Liver (tissue), 9 donors: ENCODE measurements around the gene CST7. TPM values are rescaled to one million over a fixed set of nuclear protein-coding genes. Genes with fewer than 3 reads are reported as not detected.

Experiments used
- DNase-seq: peaks from one replicate; pipeline ENCODE4 v3.0.0-alpha.2; 2017; ENCODE audit warnings: low spot score
- H3K27ac ChIP-seq, 2 donors: one replicate each; pipeline ENCODE4 v1.7.0; 2013; ENCODE audit warnings: inconsistent platforms in 2 of 2, low read length in 2 of 2, control low read depth in 1 of 2, low read depth in 1 of 2, mild to moderate bottlenecking in 1 of 2
- H3K27me3 ChIP-seq, 4 donors: one replicate each; pipeline versions ENCODE4 v1.6.1 to v1.7.0; 2013; ENCODE audit warnings: low read length in 3 of 4, inconsistent platforms in 1 of 4, mild to moderate bottlenecking in 1 of 4, moderate library complexity in 1 of 4; ENCODE audit not compliant: control insufficient read depth in 4 of 4, insufficient read depth in 4 of 4
- H3K36me3 ChIP-seq, 4 donors: one replicate each; pipeline versions ENCODE4 v1.6.1 to v1.7.0; 2013; ENCODE audit warnings: low read length in 3 of 4, mild to moderate bottlenecking in 3 of 4, low read depth in 1 of 4, moderate library complexity in 1 of 4; ENCODE audit not compliant: control insufficient read depth in 4 of 4, insufficient read depth in 3 of 4
- H3K4me1 ChIP-seq, 4 donors: one replicate each; pipeline versions ENCODE4 v1.6.1 to v1.7.0; 2013; ENCODE audit warnings: low read length in 3 of 4, mild to moderate bottlenecking in 3 of 4, moderate library complexity in 1 of 4; ENCODE audit not compliant: control insufficient read depth in 4 of 4, insufficient read depth in 4 of 4
- H3K4me3 ChIP-seq, 3 donors: one replicate each; pipeline versions ENCODE4 v1.6.1 to v1.7.0; 2013; ENCODE audit warnings: low read length in 3 of 3, control low read depth in 1 of 3, low read depth in 1 of 3, mild to moderate bottlenecking in 1 of 3
- H3K9ac ChIP-seq, 2 donors: one replicate each; pipeline ENCODE4 v1.7.0; 2013; ENCODE audit warnings: low read length in 2 of 2, mild to moderate bottlenecking in 2 of 2, moderate library complexity in 2 of 2, control low read depth in 1 of 2, low read depth in 1 of 2
- H3K9me3 ChIP-seq, 4 donors: one replicate each; pipeline versions ENCODE4 v1.6.1 to v1.7.0; 2013; ENCODE audit warnings: low read length in 3 of 4; ENCODE audit not compliant: control insufficient read depth in 4 of 4
- CTCF ChIP-seq: fragments of 150-350 bp; IDR thresholded peaks from 2 replicates; pipeline ENCODE4 v1.5.1; 2017; ENCODE audit warnings: improper control_type of control experiment, low read depth, low read length; ENCODE audit not compliant: missing input control
- EGR1 ChIP-seq, 2 donors: IDR thresholded peaks; 2 replicates each; pipeline ENCODE4 v1.6.1; 2016 to 2018; ENCODE audit warnings: antibody characterized with exemption in 2 of 2, low read depth in 2 of 2
- FOXA1 ChIP-seq: IDR thresholded peaks from 2 replicates; pipeline ENCODE4 v1.6.1; 2016; ENCODE audit warnings: antibody characterized with exemption
- GABPA ChIP-seq, 2 donors: IDR thresholded peaks in 1 of 2; conservative IDR thresholded peaks in 1 of 2; 2 replicates each; pipeline ENCODE4 v1.6.1; 2016; ENCODE audit warnings: antibody characterized with exemption in 2 of 2, mild to moderate bottlenecking in 1 of 2, moderate library complexity in 1 of 2
- HNF4A ChIP-seq, 2 donors: conservative IDR thresholded peaks; 2 replicates each; pipeline ENCODE4 v1.6.1; 2016; ENCODE audit warnings: antibody characterized with exemption in 2 of 2, mild to moderate bottlenecking in 2 of 2
- HNF4G ChIP-seq: IDR thresholded peaks from 2 replicates; pipeline ENCODE4 v1.6.1; 2016; ENCODE audit warnings: antibody characterized with exemption
- JUND ChIP-seq, 2 donors: IDR thresholded peaks; 2 replicates each; pipeline ENCODE4 v1.6.1; 2016; ENCODE audit warnings: antibody characterized with exemption in 2 of 2
- NR2F2 ChIP-seq: IDR thresholded peaks from 2 replicates; pipeline ENCODE4 v1.6.1; 2016; ENCODE audit warnings: antibody characterized with exemption
- REST ChIP-seq: IDR thresholded peaks from 2 replicates; pipeline ENCODE4 v1.6.1; 2016; ENCODE audit warnings: antibody characterized with exemption, mild to moderate bottlenecking
- RXRA ChIP-seq, 2 donors: IDR thresholded peaks; 2 replicates each; pipeline ENCODE4 v1.6.1; 2017 to 2018; ENCODE audit warnings: antibody characterized with exemption in 2 of 2, mild to moderate bottlenecking in 1 of 2
- SP1 ChIP-seq: IDR thresholded peaks from 2 replicates; pipeline ENCODE4 v1.6.1; 2018; ENCODE audit warnings: antibody characterized with exemption, mild to moderate bottlenecking
- TAF1 ChIP-seq: conservative IDR thresholded peaks from 2 replicates; pipeline ENCODE4 v1.6.1; 2016; ENCODE audit warnings: antibody characterized with exemption, mild to moderate bottlenecking
- YY1 ChIP-seq: IDR thresholded peaks from 2 replicates; pipeline ENCODE4 v1.6.1; 2016; ENCODE audit warnings: antibody characterized with exemption, mild to moderate bottlenecking
- WGBS: extraction: QIAGEN DNeasy Blood & Tissue Kit; methylation state at CpG from one replicate; pipeline ENCODE4 v1.1.7; 2013; 5-methylcytosine and 5-hydroxymethylcytosine counted together
- polyA plus RNA-seq, 2 donors: library from polyadenylated mRNA; stranded (reverse) in 1 of 2; unstranded in 1 of 2; fragments of 200-250 nt in 1 of 2; fragments of >200 nt in 1 of 2; fragmentation: Nextera tagmentation in 1 of 2; extraction: Ambion mirVana in 1 of 2; gene quantifications; one replicate each; pipeline versions ENCODE4 v1.2.1 to v1.2.3, GENCODE V29; 2013 to 2015
- total RNA-seq, 2 donors: library from RNA; depleted of rRNA; stranded (reverse); fragments of >200 nt; gene quantifications; one replicate each; pipeline ENCODE4 v1.2.3, GENCODE V29; 2014
- TF ChIP-seq, protein P1 (sequence below): IDR thresholded peaks from 2 replicates; pipeline ENCODE4 v1.6.1; 2016; ENCODE audit warnings: antibody characterized with exemption
- TF ChIP-seq, protein P2 (sequence below): IDR thresholded peaks from 2 replicates; pipeline ENCODE4 v1.6.1; 2016; ENCODE audit warnings: antibody characterized with exemption
- donor health status: healthy.
- donor health status: healthy.
- donor health status: healthy.
- donor health status: healthy.
- donor health status: healthy.

The CST7 gene
- total and polyA plus RNA-seq, 4 donors: 1.5 to 15.1 (median 2.7) TPM

GRCh38 chr20:25005220-25005619, 56.2 kb downstream of the CST7 start:
- Histone ChIP-seq H3K9me3 (no peaks in the 10 kb centered on the region), H3K9ac (no peak overlapping the region), H3K36me3 (no peaks in the 10 kb centered on the region), H3K27ac (no peak overlapping the region), H3K27me3 (no peaks in the 10 kb centered on the region), H3K4me3 (no peak overlapping the region), H3K4me1 (peaks cover 2 to 25% (median 14%) of the 10 kb centered on the region in 4 donors)
- TF ChIP-seq NR2F2 (no peak), HNF4A (conservative IDR thresholded peaks at IDR 0.05) (peak; percentile 18 to 28), GABPA (IDR thresholded peaks at IDR 0.05 in 1 of 2, conservative IDR thresholded peaks at IDR 0.05 in 1 of 2) (no peak), RXRA (IDR thresholded peaks at IDR 0.05) (peak; percentile 61 to 64), YY1 (no peak), SP1 (peak; percentile 49)
- DNase-seq: no peak
- WGBS: 46% methylated on average over 2 of the region's 2 CpGs

- no peak overlapping the region for H3K4me3 ChIP-seq
- 94% methylated on average over 8 of the region's 8 CpGs for WGBS
- no peak for TF ChIP-seq NR2F2
- TF ChIP-seq, protein P1, sequence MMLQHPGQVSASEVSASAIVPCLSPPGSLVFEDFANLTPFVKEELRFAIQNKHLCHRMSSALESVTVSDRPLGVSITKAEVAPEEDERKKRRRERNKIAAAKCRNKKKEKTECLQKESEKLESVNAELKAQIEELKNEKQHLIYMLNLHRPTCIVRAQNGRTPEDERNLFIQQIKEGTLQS: no peak
- no peak for TF ChIP-seq TAF1
- TF ChIP-seq, protein P2, sequence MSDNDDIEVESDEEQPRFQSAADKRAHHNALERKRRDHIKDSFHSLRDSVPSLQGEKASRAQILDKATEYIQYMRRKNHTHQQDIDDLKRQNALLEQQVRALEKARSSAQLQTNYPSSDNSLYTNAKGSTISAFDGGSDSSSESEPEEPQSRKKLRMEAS: no peak
- TF ChIP-seq JUND (IDR thresholded peaks at IDR 0.05): no peak
- no peak for TF ChIP-seq CTCF
- no peaks in the 10 kb centered on the region for H3K36me3 ChIP-seq
- no peaks in the 10 kb centered on the region for H3K27me3 ChIP-seq
- no peak overlapping the region for H3K9ac ChIP-seq
- no peak overlapping the region for H3K27ac ChIP-seq
- peaks cover 2 to 25% (median 14%) of the 10 kb centered on the region in 4 donors for H3K4me1 ChIP-seq
- DNase-seq: no peak
- H3K9me3 ChIP-seq: no peaks in the 10 kb centered on the region
Measured at GRCh38 chr20:25005661-25006060, 56.6 kb downstream of the CST7 start.

DNA sequence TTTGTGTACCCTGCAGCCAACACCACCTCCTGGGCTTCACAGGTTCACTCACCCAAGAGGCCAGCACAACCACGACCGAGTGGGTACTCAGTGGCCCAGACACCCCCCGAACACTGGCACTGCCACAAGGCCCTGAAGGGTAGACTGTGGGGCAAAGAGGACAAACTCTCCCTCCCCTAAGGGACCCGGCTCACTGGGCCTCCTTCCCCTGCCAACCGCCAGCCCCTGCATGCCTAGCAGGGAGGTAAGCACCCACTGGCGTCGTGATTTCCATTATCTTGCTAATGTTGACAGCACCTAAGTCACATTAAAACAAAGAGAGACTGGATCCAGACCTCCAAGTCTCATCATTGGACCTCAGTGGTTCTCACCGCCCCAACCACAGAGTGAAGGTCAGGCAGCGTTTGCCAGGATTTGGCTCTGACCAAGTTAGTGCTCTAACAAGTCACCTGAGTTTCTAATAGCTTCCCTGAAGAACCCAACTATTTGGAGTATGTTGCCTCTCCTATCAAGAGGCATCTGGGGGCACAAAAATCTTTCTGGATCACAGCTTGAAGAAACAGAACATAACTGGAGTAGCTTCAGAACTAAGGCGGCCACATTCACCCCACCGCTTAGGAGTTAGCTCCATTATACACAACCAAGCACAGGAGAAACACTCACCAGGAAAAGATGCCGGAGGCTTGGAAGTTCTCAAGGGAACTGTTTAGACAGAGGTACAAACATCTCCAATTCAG, 57.5 kb downstream of the CST7 start:
- Histone ChIP-seq H3K36me3 (no peaks in the 10 kb centered on the region), H3K9me3 (no peaks in the 10 kb centered on the region), H3K4me1 (peaks cover 8 to 34% (median 20%) of the 10 kb centered on the region in 4 donors), H3K27ac (no peak overlapping the region), H3K9ac (no peak overlapping the region), H3K4me3 (no peak overlapping the region), H3K27me3 (no peaks in the 10 kb centered on the region)
- no peak for DNase-seq
- WGBS: 94% methylated on average over 12 of the region's 12 CpGs
- TF ChIP-seq NR2F2: no peak
- no peak for TF ChIP-seq JUND (IDR thresholded peaks at IDR 0.05)
- TF ChIP-seq EGR1 (IDR thresholded peaks at IDR 0.05; ENCODE audit: low read depth in 2 of 2): no peak
- TF ChIP-seq GABPA (IDR thresholded peaks at IDR 0.05 in 1 of 2, conservative IDR thresholded peaks at IDR 0.05 in 1 of 2): no peak
- no peak for TF ChIP-seq REST
- no peak for TF ChIP-seq HNF4A (conservative IDR thresholded peaks at IDR 0.05)
- TF ChIP-seq CTCF: no peak
- TF ChIP-seq, protein P1: no peak
- no peak for TF ChIP-seq SP1
- no peak for TF ChIP-seq TAF1
- no peak for TF ChIP-seq FOXA1
- TF ChIP-seq HNF4G: no peak
